SK-N-SH treated with all-trans-retinoic acid at 6 μM for 48 hours (cell line): ENCODE measurements around the gene TMEM150B.

ENCODE experiments used
- ESRRG ChIP-seq: fragments of 250-450 bp; sonication (Bioruptor Pico); IDR thresholded peaks from 2 replicates; pipeline ENCODE4 v1.6.1; 2021; ENCODE audit warnings: mild to moderate bottlenecking
- ISL1 ChIP-seq: fragments of 250-450 bp; sonication (Bioruptor Pico); IDR thresholded peaks from 2 replicates; pipeline ENCODE4 v2.1.2; 2022; ENCODE audit warnings: mild to moderate bottlenecking, moderate library complexity
- OSR1 ChIP-seq: fragments of 250-450 bp; sonication (Bioruptor Pico); IDR thresholded peaks from 2 replicates; pipeline ENCODE4 v1.8.0; 2022; ENCODE audit warnings: moderate library complexity, mild to moderate bottlenecking, inconsistent platforms
- PPARA ChIP-seq: fragments of 250-450 bp; sonication (Bioruptor Pico); IDR thresholded peaks from 2 replicates; pipeline ENCODE4 v1.5.0; 2020; ENCODE audit warnings: mild to moderate bottlenecking, borderline replicate concordance
- TOX ChIP-seq: fragments of 250-450 bp; sonication (Bioruptor Pico); IDR thresholded peaks from 2 replicates; pipeline ENCODE4 v1.8.0; 2021; ENCODE audit warnings: mild to moderate bottlenecking, moderate library complexity, borderline replicate concordance
- ZFP3 ChIP-seq: fragments of 250-450 bp; sonication (Bioruptor Pico); IDR thresholded peaks from 2 replicates; pipeline ENCODE4 v1.5.0; 2020; ENCODE audit warnings: mild to moderate bottlenecking, moderate library complexity
- TF ChIP-seq, protein P1 (sequence below): fragments of 250-450 bp; sonication (Bioruptor Pico); IDR thresholded peaks from 2 replicates; pipeline ENCODE4 v1.8.0; 2021; ENCODE audit warnings: low read depth, mild to moderate bottlenecking, moderate library complexity, borderline replicate concordance
- TF ChIP-seq, protein P2 (sequence below): fragments of 250-450 bp; sonication (Bioruptor Pico); IDR thresholded peaks from 2 replicates; pipeline ENCODE4 v1.5.1; 2020; ENCODE audit warnings: low read depth, mild to moderate bottlenecking, moderate library complexity
- TF ChIP-seq, protein P3 (sequence below): fragments of 250-450 bp; sonication (Bioruptor Pico); IDR thresholded peaks from 2 replicates; pipeline ENCODE4 v1.8.0; 2020; ENCODE audit warnings: mild to moderate bottlenecking, moderate library complexity, borderline replicate concordance

DNA sequence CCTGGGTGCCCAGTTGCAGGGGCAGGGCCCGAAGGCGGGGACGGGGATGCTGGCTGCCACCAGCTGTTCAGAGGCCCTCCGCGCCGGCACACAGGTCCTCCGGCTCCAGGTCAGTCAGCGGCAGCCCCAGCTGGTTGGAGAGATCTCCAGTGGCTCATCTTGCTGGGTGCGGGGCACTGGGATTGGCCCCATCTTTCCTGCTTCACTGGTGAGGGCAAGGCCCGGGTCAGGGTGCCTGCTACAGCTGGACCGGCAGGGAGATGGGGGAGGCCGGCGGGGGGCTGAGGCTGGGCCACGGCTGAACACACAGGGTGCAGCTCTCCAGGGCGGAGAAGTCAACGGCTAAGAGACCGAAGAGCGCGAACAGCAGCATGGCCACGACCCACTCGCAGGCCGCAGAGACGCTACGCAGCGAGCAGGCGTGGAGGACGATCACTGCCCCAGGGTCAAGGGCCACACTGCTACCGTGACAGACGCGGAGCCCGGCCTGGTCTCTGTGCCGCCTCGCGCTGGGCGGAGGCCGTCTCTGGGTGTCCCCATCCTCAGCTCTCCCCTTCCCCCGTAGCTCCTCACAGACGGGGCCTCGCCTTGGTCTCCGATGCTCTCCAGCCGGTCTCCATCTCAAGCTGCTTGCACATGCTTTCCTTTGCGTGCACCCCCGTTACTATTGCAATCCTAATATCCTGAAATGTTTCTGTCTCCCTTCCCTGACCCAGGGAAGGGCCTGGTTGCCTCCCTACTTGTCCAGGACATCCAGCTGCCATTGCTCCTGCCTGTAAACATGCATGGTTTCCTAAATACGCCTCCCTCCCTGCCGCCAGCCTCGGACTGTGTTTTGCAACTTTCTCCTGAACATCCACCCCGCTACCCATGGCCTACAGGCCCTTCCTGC is 12.3 kb downstream of the TMEM150B start:
- TF ChIP-seq ZFP3 (CRISPR knock-in tag) = no peak
- TF ChIP-seq, protein P1, sequence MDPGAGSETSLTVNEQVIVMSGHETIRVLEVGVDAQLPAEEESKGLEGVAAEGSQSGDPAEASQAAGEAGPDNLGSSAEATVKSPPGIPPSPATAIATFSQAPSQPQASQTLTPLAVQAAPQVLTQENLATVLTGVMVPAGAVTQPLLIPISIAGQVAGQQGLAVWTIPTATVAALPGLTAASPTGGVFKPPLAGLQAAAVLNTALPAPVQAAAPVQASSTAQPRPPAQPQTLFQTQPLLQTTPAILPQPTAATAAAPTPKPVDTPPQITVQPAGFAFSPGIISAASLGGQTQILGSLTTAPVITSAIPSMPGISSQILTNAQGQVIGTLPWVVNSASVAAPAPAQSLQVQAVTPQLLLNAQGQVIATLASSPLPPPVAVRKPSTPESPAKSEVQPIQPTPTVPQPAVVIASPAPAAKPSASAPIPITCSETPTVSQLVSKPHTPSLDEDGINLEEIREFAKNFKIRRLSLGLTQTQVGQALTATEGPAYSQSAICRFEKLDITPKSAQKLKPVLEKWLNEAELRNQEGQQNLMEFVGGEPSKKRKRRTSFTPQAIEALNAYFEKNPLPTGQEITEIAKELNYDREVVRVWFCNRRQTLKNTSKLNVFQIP = no peak
- TF ChIP-seq, protein P2, sequence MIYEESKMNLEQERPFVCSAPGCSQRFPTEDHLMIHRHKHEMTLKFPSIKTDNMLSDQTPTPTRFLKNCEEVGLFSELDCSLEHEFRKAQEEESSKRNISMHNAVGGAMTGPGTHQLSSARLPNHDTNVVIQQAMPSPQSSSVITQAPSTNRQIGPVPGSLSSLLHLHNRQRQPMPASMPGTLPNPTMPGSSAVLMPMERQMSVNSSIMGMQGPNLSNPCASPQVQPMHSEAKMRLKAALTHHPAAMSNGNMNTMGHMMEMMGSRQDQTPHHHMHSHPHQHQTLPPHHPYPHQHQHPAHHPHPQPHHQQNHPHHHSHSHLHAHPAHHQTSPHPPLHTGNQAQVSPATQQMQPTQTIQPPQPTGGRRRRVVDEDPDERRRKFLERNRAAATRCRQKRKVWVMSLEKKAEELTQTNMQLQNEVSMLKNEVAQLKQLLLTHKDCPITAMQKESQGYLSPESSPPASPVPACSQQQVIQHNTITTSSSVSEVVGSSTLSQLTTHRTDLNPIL (CRISPR knock-in tag) = no peak
- TF ChIP-seq ISL1 (CRISPR knock-in tag) = no peak
- TF ChIP-seq, protein P3, sequence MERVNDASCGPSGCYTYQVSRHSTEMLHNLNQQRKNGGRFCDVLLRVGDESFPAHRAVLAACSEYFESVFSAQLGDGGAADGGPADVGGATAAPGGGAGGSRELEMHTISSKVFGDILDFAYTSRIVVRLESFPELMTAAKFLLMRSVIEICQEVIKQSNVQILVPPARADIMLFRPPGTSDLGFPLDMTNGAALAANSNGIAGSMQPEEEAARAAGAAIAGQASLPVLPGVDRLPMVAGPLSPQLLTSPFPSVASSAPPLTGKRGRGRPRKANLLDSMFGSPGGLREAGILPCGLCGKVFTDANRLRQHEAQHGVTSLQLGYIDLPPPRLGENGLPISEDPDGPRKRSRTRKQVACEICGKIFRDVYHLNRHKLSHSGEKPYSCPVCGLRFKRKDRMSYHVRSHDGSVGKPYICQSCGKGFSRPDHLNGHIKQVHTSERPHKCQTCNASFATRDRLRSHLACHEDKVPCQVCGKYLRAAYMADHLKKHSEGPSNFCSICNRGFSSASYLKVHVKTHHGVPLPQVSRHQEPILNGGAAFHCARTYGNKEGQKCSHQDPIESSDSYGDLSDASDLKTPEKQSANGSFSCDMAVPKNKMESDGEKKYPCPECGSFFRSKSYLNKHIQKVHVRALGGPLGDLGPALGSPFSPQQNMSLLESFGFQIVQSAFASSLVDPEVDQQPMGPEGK (CRISPR knock-in tag) = no peak
- TF ChIP-seq ESRRG (CRISPR knock-in tag) = no peak
- no peak for TF ChIP-seq OSR1 (CRISPR knock-in tag)
- no peak for TF ChIP-seq TOX (CRISPR knock-in tag)
- TF ChIP-seq PPARA (CRISPR knock-in tag) = no peak
